Parathyroid adenoma (tissue), 2 donors: ENCODE measurements around the gene LY9.

ENCODE experiments used
- H2AFZ ChIP-seq: fragments of 300-600 bp; sonication (generic); one replicate; pipeline ENCODE4 v1.7.0; 2017; ENCODE audit warnings: antibody characterized with exemption, mild to moderate bottlenecking
- H3K27ac ChIP-seq: fragments of 300-600 bp; sonication (generic); one replicate; pipeline ENCODE4 v1.7.0; 2017
- H3K27me3 ChIP-seq: fragments of 300-600 bp; sonication (generic); one replicate; pipeline ENCODE4 v1.7.0; 2017; ENCODE audit warnings: low read length; ENCODE audit not compliant: control insufficient read depth, insufficient read depth
- H3K36me3 ChIP-seq: fragments of 300-600 bp; sonication (generic); one replicate; pipeline ENCODE4 v1.7.0; 2017; ENCODE audit warnings: low read length; ENCODE audit not compliant: control insufficient read depth, insufficient read depth
- H3K4me1 ChIP-seq: fragments of 300-600 bp; sonication (generic); one replicate; pipeline ENCODE4 v1.7.0; 2017; ENCODE audit warnings: control low read depth
- H3K4me2 ChIP-seq: fragments of 300-600 bp; sonication (generic); one replicate; pipeline ENCODE4 v1.7.0; 2017; ENCODE audit warnings: low read length
- H3K4me3 ChIP-seq: fragments of 300-600 bp; sonication (generic); one replicate; pipeline ENCODE4 v1.7.0; 2017; ENCODE audit warnings: low read depth, low read length
- H3K79me2 ChIP-seq: fragments of 300-600 bp; sonication (generic); one replicate; pipeline ENCODE4 v1.7.0; 2017; ENCODE audit warnings: control low read depth
- H3K9ac ChIP-seq: fragments of 300-600 bp; sonication (generic); one replicate; pipeline ENCODE4 v1.7.0; 2017; ENCODE audit warnings: mild to moderate bottlenecking
- H3K9me3 ChIP-seq: fragments of 300-600 bp; sonication (generic); one replicate; pipeline ENCODE4 v1.7.0; 2017; ENCODE audit warnings: low read length; ENCODE audit not compliant: control insufficient read depth
- CTCF ChIP-seq: fragments of 300-600 bp; sonication (generic); IDR thresholded peaks from one replicate; pipeline ENCODE4 v1.7.0; 2017; ENCODE audit warnings: antibody characterized with exemption, mild to moderate bottlenecking
- donor health status: primary hyperparathyroidism.

The LY9 gene

DNA sequence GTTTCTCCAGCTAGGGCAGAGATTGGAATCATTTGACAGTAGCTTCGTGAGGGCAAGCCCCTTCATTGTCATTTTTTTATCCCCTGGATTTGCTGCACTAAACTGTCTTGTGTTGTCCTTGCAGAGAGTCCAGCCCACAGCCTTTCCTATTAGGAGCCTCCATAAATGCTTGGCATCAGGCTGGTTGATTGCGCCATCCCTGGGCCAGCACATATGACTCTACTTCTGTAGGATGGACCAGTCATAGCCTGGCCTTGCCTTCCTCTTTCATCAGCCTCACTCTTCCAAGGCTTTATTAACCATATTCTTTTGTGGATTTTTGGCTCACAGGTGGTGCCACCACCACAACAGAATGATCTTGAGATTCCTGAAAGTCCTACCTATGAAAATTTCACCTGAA lies 31.4 kb downstream of the LY9 start:
- Histone ChIP-seq H3K4me3 (no peak overlapping the region), H3K4me2 (no peak overlapping the region), H3K4me1 (no peaks in the 10 kb centered on the region), H2AFZ (no peak overlapping the region), H3K9me3 (no peaks in the 10 kb centered on the region), H3K27ac (no peak overlapping the region), H3K79me2 (no peaks in the 10 kb centered on the region), H3K9ac (no peak overlapping the region), H3K36me3 (no peaks in the 10 kb centered on the region), H3K27me3 (no peaks in the 10 kb centered on the region)
- no peak for TF ChIP-seq CTCF

DNA sequence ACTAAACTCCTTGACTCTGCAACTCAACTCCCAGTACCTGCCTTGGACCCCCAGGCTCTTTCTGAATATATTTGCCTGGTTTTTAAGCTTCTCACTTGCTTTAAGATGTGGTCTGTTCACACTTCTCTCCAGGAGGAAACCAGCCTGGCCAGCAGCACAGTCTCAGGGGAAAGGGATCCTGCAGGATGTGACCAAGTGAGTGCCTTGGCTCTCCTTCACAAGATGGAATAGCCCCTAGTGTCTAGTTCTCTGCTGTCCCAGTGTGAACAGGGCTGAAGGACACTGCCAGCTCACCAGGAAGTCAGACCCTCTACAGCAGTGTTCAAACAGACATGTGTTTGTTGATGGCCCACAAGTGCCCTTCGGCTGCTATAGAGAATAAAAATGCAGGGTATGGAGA lies 33.8 kb downstream of the LY9 start:
- Histone ChIP-seq H3K27ac (no peak overlapping the region), H3K36me3 (no peaks in the 10 kb centered on the region), H3K4me1 (no peaks in the 10 kb centered on the region), H3K27me3 (no peaks in the 10 kb centered on the region), H2AFZ (no peak overlapping the region), H3K79me2 (no peaks in the 10 kb centered on the region), H3K9me3 (no peaks in the 10 kb centered on the region), H3K4me3 (no peak overlapping the region), H3K9ac (no peak overlapping the region), H3K4me2 (no peak overlapping the region)
- no peak for TF ChIP-seq CTCF

DNA sequence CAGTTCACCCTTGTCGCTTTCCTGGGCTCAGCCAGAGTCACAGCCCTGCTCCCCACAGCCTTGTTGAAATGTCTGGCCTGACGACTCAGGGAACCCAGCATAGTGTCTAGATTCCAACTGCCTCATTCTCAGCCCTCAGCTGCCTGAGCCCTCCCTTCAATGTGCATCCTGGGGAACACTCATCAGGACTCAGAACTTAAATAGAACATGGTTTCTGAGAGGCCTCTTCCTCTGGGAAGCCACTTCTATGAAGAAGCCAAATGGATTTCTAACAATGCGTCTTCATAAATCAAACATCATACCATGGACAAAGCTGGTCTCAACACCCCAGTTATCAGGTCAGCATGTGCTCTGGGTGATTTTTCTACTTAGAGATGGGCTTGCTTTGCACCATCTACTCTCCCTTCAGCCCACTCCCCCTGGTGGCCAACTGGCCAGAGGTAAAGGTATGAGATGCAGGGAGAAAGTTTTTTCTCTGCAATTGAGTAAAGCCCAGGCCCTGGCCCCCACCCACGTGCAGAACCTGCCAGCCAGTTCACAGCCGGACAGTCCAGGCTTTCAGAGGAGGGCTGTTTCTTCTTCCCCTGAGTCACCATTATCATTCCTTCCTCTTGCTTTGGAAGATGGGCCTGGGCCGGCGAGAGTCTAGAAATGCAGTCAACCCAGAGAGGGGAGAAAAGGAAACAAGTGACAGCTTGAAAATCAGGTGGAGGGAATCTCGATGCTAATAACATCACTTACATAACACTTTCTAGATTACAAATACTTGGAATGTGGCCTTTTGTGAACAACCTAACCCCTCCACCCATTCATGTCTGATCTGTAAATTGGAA lies 34.6 kb downstream of the LY9 start:
- Histone ChIP-seq H3K27me3 (no peaks in the 10 kb centered on the region), H3K9ac (no peak overlapping the region), H3K36me3 (no peaks in the 10 kb centered on the region), H3K79me2 (no peaks in the 10 kb centered on the region), H3K4me2 (no peak overlapping the region), H3K4me3 (no peak overlapping the region), H3K4me1 (no peaks in the 10 kb centered on the region), H3K27ac (no peak overlapping the region), H2AFZ (no peak overlapping the region), H3K9me3 (no peaks in the 10 kb centered on the region)
- peak; percentile 44 for TF ChIP-seq CTCF

- Histone ChIP-seq H3K9ac (no peak overlapping the region), H3K4me2 (no peak overlapping the region), H3K79me2 (no peaks in the 10 kb centered on the region), H3K27ac (no peak overlapping the region), H3K9me3 (no peaks in the 10 kb centered on the region), H3K4me1 (no peaks in the 10 kb centered on the region), H2AFZ (no peak overlapping the region), H3K27me3 (no peaks in the 10 kb centered on the region), H3K36me3 (no peaks in the 10 kb centered on the region), H3K4me3 (no peak overlapping the region)
- peak; percentile 63 for TF ChIP-seq CTCF
These were observed 39.1 kb downstream of the LY9 start for GRCh38 chr1:160834945-160835565.
